ENCODE measurements around the gene CCL22. TPM values are rescaled to one million over a fixed set of nuclear protein-coding genes. Genes with fewer than 3 reads are reported as not detected.

Gene CCL22
- total RNA-seq, 2 donors from 2014 or later, result 0.51 TPM; not detected in 1

DNA sequence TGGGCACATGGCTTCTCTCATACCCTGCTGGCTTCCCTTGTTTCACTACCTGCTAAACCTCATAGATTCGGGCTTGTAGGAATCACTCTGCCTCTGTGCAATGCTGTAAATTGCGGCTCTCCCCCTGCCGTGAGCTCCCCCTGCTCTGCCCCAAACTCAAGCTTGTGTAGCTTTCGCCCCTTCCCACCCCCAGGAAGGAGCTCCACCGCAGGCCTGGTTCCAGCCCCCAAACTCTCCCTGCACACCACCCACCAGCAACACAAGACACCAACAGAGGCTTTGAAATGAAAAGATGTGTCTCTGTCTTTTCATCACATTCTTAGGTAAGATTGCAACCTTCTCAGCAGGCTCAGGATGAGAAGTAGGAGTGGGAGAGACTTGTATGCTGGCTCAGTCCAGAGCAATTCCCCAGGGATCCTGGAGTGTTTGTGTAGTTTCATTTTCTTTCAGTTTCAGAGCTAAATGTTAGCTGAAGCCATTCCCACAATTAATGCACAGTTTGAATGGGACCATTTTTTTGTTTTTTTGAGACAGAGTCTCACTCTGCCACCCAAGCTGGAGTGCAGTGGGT lies 27.9 kb downstream of the CCL22 start:
- no peaks in the 10 kb centered on the region for H3K27me3 ChIP-seq (replicated peaks; ENCODE audit: insufficient read depth)
- H3K36me3 ChIP-seq, result no peaks in the 10 kb centered on the region
- WGBS, result 58% methylated on average over 5 of the region's 5 CpGs
- TF ChIP-seq, protein P1, sequence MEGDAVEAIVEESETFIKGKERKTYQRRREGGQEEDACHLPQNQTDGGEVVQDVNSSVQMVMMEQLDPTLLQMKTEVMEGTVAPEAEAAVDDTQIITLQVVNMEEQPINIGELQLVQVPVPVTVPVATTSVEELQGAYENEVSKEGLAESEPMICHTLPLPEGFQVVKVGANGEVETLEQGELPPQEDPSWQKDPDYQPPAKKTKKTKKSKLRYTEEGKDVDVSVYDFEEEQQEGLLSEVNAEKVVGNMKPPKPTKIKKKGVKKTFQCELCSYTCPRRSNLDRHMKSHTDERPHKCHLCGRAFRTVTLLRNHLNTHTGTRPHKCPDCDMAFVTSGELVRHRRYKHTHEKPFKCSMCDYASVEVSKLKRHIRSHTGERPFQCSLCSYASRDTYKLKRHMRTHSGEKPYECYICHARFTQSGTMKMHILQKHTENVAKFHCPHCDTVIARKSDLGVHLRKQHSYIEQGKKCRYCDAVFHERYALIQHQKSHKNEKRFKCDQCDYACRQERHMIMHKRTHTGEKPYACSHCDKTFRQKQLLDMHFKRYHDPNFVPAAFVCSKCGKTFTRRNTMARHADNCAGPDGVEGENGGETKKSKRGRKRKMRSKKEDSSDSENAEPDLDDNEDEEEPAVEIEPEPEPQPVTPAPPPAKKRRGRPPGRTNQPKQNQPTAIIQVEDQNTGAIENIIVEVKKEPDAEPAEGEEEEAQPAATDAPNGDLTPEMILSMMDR (IDR thresholded peaks at IDR 0.05), result no peak
- no peak for TF ChIP-seq POLR2A (IDR thresholded peaks at IDR 0.05)
- TF ChIP-seq POLR2AphosphoS5 (IDR thresholded peaks at IDR 0.05), result no peak
- H3K27ac ChIP-seq, result no peak overlapping the region
- no peak for DNase-seq (ENCODE audit: low spot score)
- H3K4me1 ChIP-seq (replicated peaks), result no peaks in the 10 kb centered on the region
- no peak overlapping the region for H3K4me3 ChIP-seq
- intact Hi-C loops (cut with DNase I), result no loop called here
- H3K9me3 ChIP-seq, result no peaks in the 10 kb centered on the region

GRCh38 chr16:57387598-57388354 lies 29.2 kb downstream of the CCL22 start:
- H3K4me3 ChIP-seq, result no peak overlapping the region
- no peak overlapping the region for H3K27ac ChIP-seq
- H3K27me3 ChIP-seq (replicated peaks; ENCODE audit: insufficient read depth), result no peaks in the 10 kb centered on the region
- no peaks in the 10 kb centered on the region for H3K36me3 ChIP-seq
- 82% methylated on average over 3 of the region's 3 CpGs for WGBS
- no peaks in the 10 kb centered on the region for H3K4me1 ChIP-seq (replicated peaks)
- TF ChIP-seq, protein P1 (IDR thresholded peaks at IDR 0.05), result no peak
- TF ChIP-seq POLR2AphosphoS5 (IDR thresholded peaks at IDR 0.05) (no peak), POLR2A (IDR thresholded peaks at IDR 0.05) (no peak)
- no peaks in the 10 kb centered on the region for H3K9me3 ChIP-seq
- intact Hi-C loops (cut with DNase I), result no loop called here
- DNase-seq (ENCODE audit: low spot score), result no peak

- no peak overlapping the region for H3K27ac ChIP-seq
- no peak overlapping the region for H3K4me3 ChIP-seq
- no peaks in the 10 kb centered on the region for H3K36me3 ChIP-seq
- 56% methylated on average over 7 of the region's 7 CpGs for WGBS
- no peak for DNase-seq (ENCODE audit: low spot score)
- H3K27me3 ChIP-seq (replicated peaks; ENCODE audit: insufficient read depth), result no peaks in the 10 kb centered on the region
- intact Hi-C loops (cut with DNase I), result no loop called here
- H3K4me1 ChIP-seq (replicated peaks), result no peaks in the 10 kb centered on the region
- no peaks in the 10 kb centered on the region for H3K9me3 ChIP-seq
- TF ChIP-seq, protein P1 (IDR thresholded peaks at IDR 0.05), result no peak
- TF ChIP-seq POLR2AphosphoS5 (IDR thresholded peaks at IDR 0.05) (no peak), POLR2A (IDR thresholded peaks at IDR 0.05) (no peak)
These were observed 29.9 kb downstream of the CCL22 start for GRCh38 chr16:57388359-57389086.

GRCh38 chr16:57389087-57389468 lies 30.5 kb downstream of the CCL22 start:
- H3K9me3 ChIP-seq, result no peaks in the 10 kb centered on the region
- H3K27me3 ChIP-seq (replicated peaks; ENCODE audit: insufficient read depth), result no peaks in the 10 kb centered on the region
- 98% methylated on average over 3 of the region's 3 CpGs for WGBS
- intact Hi-C loops (cut with DNase I), result no loop called here
- no peak overlapping the region for H3K4me3 ChIP-seq
- TF ChIP-seq, protein P1 (IDR thresholded peaks at IDR 0.05), result no peak
- TF ChIP-seq POLR2A (IDR thresholded peaks at IDR 0.05) (no peak), POLR2AphosphoS5 (IDR thresholded peaks at IDR 0.05) (no peak)
- no peaks in the 10 kb centered on the region for H3K36me3 ChIP-seq
- H3K4me1 ChIP-seq (replicated peaks), result no peaks in the 10 kb centered on the region
- H3K27ac ChIP-seq, result no peak overlapping the region
- no peak for DNase-seq (ENCODE audit: low spot score)

Measured in prostate gland (tissue), 2 donors.